ENCODE data around the gene SMIM7.

DNA sequence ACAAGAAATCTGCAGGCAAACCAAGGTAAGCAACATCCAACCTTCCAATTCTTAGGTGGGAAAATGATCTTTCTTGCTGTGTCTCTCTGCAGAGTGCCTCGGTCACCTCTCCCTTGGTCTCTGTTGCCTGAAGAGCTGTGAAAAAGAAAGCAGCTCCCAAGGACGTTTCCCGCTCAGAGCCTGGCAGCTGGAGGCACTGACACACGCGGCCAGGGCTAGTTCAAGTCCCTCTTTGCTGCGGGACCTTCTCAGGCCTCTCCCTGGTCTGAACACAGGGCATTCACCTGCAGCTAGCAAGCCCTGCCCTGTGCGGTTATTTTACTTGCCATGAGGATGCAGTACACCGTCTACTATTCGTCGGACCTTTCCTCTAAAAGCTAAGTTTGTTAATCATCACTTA lies 35.7 kb downstream of the SMIM7 start:
- TF ChIP-seq POLR2A (IDR thresholded peaks at IDR 0.05; ENCODE audit: low read depth, low read length) (0 out of 2 replicates have a peak, but pooled peaks have one; percentile 28), POLR2AphosphoS5 (IDR thresholded peaks at IDR 0.05; ENCODE audit: low read depth, low read length) (no peak)

Measured in GM12892 (cell line).